Neural cell (in vitro differentiated cells): ENCODE results near the gene AKR7A3. TPM values are rescaled to one million over a fixed set of nuclear protein-coding genes. Genes with fewer than 3 reads are reported as not detected.

Experiments
- H2AFZ ChIP-seq: fragments of 200-600, 300-800 bp; sonication (generic), shearing (Covaris generic); 2 replicates; pipeline ENCODE4 v1.6.0; 2014; ENCODE audit warnings: low read depth, mild to moderate bottlenecking, antibody characterized with exemption, low read length, moderate library complexity
- H3F3A ChIP-seq: fragments of 200-600 bp; shearing (Covaris generic); 2 replicates; pipeline ENCODE4 v1.6.1; 2016; ENCODE audit warnings: mild to moderate bottlenecking, moderate library complexity, mixed read lengths, antibody characterized with exemption, low read length; ENCODE audit not compliant: insufficient read depth, poor library complexity, severe bottlenecking
- H3K27ac ChIP-seq: fragments of 200-600, 300-800 bp; sonication (generic), shearing (Covaris generic); 2 replicates; pipeline ENCODE4 v1.5.1; 2014; ENCODE audit warnings: mild to moderate bottlenecking, low read length, moderate library complexity
- H3K27me3 ChIP-seq: fragments of 300-800, 200-600 bp; sonication (generic), shearing (Covaris generic); 2 replicates; pipeline ENCODE4 v1.6.0; 2014; ENCODE audit warnings: mild to moderate bottlenecking, low read depth, low read length, moderate library complexity; ENCODE audit not compliant: insufficient read depth
- H3K36me3 ChIP-seq: fragments of 300-800, 200-600 bp; sonication (generic), shearing (Covaris generic); 2 replicates; pipeline ENCODE4 v1.5.1; 2014; ENCODE audit warnings: mild to moderate bottlenecking, antibody characterized with exemption, low read length, moderate library complexity; ENCODE audit not compliant: insufficient read depth
- H3K4me2 ChIP-seq: fragments of 300-800, 200-600 bp; sonication (generic), shearing (Covaris generic); 2 replicates; pipeline ENCODE4 v1.6.0; 2014; ENCODE audit warnings: mild to moderate bottlenecking, low read length
- H3K4me3 ChIP-seq: fragments of 300-800, 200-600 bp; sonication (generic), shearing (Covaris generic); 2 replicates; pipeline ENCODE4 v1.5.1; 2014; ENCODE audit warnings: mild to moderate bottlenecking, low read length, moderate library complexity
- H3K79me2 ChIP-seq: fragments of 200-600 bp; shearing (Covaris generic); replicated peaks from 2 replicates; pipeline ENCODE4 v1.6.0; 2014; ENCODE audit warnings: mild to moderate bottlenecking, low read length, moderate library complexity; ENCODE audit not compliant: insufficient read depth
- H3K9ac ChIP-seq: fragments of 300-800, 200-600 bp; sonication (generic), shearing (Covaris generic); 2 replicates; pipeline ENCODE4 v1.6.1; 2016; ENCODE audit warnings: mild to moderate bottlenecking, low read length, mixed read lengths
- H3K9me2 ChIP-seq: fragments of 200-600 bp; shearing (Covaris generic); 2 replicates; pipeline ENCODE4 v1.6.1; 2016; ENCODE audit warnings: mild to moderate bottlenecking, low read length, mixed read lengths; ENCODE audit not compliant: insufficient read depth
- H3K9me3 ChIP-seq: fragments of 200-600, 300-800 bp; sonication (generic), shearing (Covaris generic); 2 replicates; pipeline ENCODE4 v1.6.1; 2016; ENCODE audit warnings: mild to moderate bottlenecking, mixed run types, low read length, moderate library complexity, mixed read lengths
- H4K20me1 ChIP-seq: fragments of 200-600 bp; shearing (Covaris generic); 2 replicates; pipeline ENCODE4 v1.6.1; 2016; ENCODE audit warnings: mild to moderate bottlenecking, mixed run types; ENCODE audit not compliant: insufficient read depth
- EP300 ChIP-seq: fragments of 450-650 bp; conservative IDR thresholded peaks from 2 replicates; pipeline ENCODE4 v1.6.1; 2014; ENCODE audit warnings: antibody characterized with exemption, mild to moderate bottlenecking, moderate library complexity; ENCODE audit not compliant: poor library complexity, severe bottlenecking
- EZH2 ChIP-seq: fragments of 200-600, 300-800 bp; shearing (Covaris generic), sonication (generic); IDR thresholded peaks from 2 replicates; pipeline ENCODE4 v1.6.1; 2014; ENCODE audit warnings: antibody characterized with exemption, low read length, borderline replicate concordance, mild to moderate bottlenecking; ENCODE audit not compliant: insufficient read depth, poor library complexity, severe bottlenecking
- MXI1 ChIP-seq: fragments of 450-650 bp; conservative IDR thresholded peaks from 2 replicates; pipeline ENCODE4 v1.6.1; 2014; ENCODE audit warnings: antibody characterized with exemption, mild to moderate bottlenecking; ENCODE audit not compliant: poor library complexity, severe bottlenecking
- POLR2AphosphoS5 ChIP-seq: IDR thresholded peaks from 2 replicates; pipeline ENCODE4 v1.6.1; 2012
- RAD21 ChIP-seq: fragments of 450-650 bp; conservative IDR thresholded peaks from 2 replicates; pipeline ENCODE4 v1.6.1; 2014; ENCODE audit warnings: antibody characterized with exemption, mild to moderate bottlenecking, moderate library complexity
- REST ChIP-seq: IDR thresholded peaks from 2 replicates; pipeline ENCODE4 v1.6.1; 2012; ENCODE audit warnings: borderline replicate concordance
- SMC3 ChIP-seq: fragments of 450-650 bp; conservative IDR thresholded peaks from 2 replicates; pipeline ENCODE4 v1.6.1; 2014; ENCODE audit warnings: antibody characterized with exemption, mild to moderate bottlenecking, moderate library complexity; ENCODE audit not compliant: poor library complexity
- TAF1 ChIP-seq: IDR thresholded peaks from 2 replicates; pipeline ENCODE4 v1.6.1; 2012; ENCODE audit warnings: low read depth
- polyA plus RNA-seq: library from polyadenylated mRNA; depleted of rRNA; stranded (reverse); fragments of >200 nt; gene quantifications from 2 replicates; pipeline ENCODE4 v1.2.3, GENCODE V29; 2014
- TF ChIP-seq, protein P1 (sequence below): fragments of 450-650 bp; IDR thresholded peaks from 2 replicates; pipeline ENCODE4 v1.5.1; 2014; ENCODE audit warnings: antibody characterized with exemption, mild to moderate bottlenecking, moderate library complexity; ENCODE audit not compliant: poor library complexity, severe bottlenecking

AKR7A3 gene
- polyA plus RNA-seq, 1 donor from 2014 or later, result 2.9 TPM

GRCh38 chr1:19284881-19285280, 3.7 kb downstream of the AKR7A3 start:
- Histone ChIP-seq H2AFZ (no peak overlapping the region), H3K4me2 (no peak overlapping the region), H3K9ac (no peak overlapping the region), H3K79me2 (no peaks in the 10 kb centered on the region), H3K9me3 (no peaks in the 10 kb centered on the region), H3K36me3 (no peaks in the 10 kb centered on the region), H3F3A (no peaks in the 10 kb centered on the region), H3K9me2 (no peaks in the 10 kb centered on the region), H3K27me3 (no peaks in the 10 kb centered on the region), H4K20me1 (no peaks in the 10 kb centered on the region), H3K4me3 (no peak overlapping the region), H3K27ac (no peak overlapping the region)
- TF ChIP-seq TAF1 (no peak), REST (no peak), SMC3 (no peak), MXI1 (no peak), EP300 (no peak), EZH2 (no peak), POLR2AphosphoS5 (no peak), RAD21 (no peak)
- TF ChIP-seq, protein P1, sequence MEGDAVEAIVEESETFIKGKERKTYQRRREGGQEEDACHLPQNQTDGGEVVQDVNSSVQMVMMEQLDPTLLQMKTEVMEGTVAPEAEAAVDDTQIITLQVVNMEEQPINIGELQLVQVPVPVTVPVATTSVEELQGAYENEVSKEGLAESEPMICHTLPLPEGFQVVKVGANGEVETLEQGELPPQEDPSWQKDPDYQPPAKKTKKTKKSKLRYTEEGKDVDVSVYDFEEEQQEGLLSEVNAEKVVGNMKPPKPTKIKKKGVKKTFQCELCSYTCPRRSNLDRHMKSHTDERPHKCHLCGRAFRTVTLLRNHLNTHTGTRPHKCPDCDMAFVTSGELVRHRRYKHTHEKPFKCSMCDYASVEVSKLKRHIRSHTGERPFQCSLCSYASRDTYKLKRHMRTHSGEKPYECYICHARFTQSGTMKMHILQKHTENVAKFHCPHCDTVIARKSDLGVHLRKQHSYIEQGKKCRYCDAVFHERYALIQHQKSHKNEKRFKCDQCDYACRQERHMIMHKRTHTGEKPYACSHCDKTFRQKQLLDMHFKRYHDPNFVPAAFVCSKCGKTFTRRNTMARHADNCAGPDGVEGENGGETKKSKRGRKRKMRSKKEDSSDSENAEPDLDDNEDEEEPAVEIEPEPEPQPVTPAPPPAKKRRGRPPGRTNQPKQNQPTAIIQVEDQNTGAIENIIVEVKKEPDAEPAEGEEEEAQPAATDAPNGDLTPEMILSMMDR, result no peak

DNA sequence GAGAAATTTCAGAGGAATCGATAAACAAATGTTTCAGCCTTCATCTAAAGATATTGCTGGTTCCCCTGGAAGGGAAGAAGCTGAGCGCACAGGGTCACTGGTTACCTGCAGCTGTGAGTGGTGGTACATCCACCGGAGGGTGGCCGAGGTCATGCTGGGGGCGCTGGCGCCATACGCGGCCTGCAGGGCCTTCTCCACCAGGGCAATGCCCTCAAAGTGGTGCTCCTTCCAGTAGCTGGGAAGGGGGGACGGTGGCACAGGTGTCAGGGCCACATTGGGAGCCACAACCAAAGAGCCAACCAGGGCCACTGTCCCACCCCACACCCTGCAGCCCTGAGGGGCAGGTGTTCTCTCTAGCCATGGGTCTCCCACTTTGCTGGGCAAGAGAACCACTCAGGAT, 4.7 kb downstream of the AKR7A3 start:
- Histone ChIP-seq H3K9me3 (no peaks in the 10 kb centered on the region), H3K27me3 (no peaks in the 10 kb centered on the region), H3K36me3 (no peaks in the 10 kb centered on the region), H3K27ac (no peak overlapping the region), H3K4me2 (no peak overlapping the region), H3K4me3 (no peak overlapping the region), H3F3A (no peaks in the 10 kb centered on the region), H4K20me1 (no peaks in the 10 kb centered on the region), H3K9ac (no peak overlapping the region), H2AFZ (no peak overlapping the region), H3K79me2 (no peaks in the 10 kb centered on the region), H3K9me2 (no peaks in the 10 kb centered on the region)
- TF ChIP-seq TAF1, result no peak
- TF ChIP-seq EZH2, result no peak
- no peak for TF ChIP-seq EP300
- TF ChIP-seq RAD21, result no peak
- TF ChIP-seq, protein P1, result no peak
- no peak for TF ChIP-seq MXI1
- TF ChIP-seq POLR2AphosphoS5, result no peak
- no peak for TF ChIP-seq SMC3
- no peak for TF ChIP-seq REST
